HL-60/S4 treated with phorbol 12-myristate 13-acetate at 8.2 ng/mL for 4 days and 3 days (cell line): ENCODE results near the gene IMPDH1.
"Not testable (repeated sequence)": the region's sequence is repeated elsewhere in the genome, so short reads cannot be mapped to it uniquely, and the experiment has no call there.

Source experiments
- in situ Hi-C: fragments of 300-500 bp; cut with MboI; formaldehyde crosslinking; loops from 2 replicates; pipeline ENCODE4 v1.15.0; 2022; ENCODE audit warnings: low sequenced_read_pairs

Gene IMPDH1

DNA sequence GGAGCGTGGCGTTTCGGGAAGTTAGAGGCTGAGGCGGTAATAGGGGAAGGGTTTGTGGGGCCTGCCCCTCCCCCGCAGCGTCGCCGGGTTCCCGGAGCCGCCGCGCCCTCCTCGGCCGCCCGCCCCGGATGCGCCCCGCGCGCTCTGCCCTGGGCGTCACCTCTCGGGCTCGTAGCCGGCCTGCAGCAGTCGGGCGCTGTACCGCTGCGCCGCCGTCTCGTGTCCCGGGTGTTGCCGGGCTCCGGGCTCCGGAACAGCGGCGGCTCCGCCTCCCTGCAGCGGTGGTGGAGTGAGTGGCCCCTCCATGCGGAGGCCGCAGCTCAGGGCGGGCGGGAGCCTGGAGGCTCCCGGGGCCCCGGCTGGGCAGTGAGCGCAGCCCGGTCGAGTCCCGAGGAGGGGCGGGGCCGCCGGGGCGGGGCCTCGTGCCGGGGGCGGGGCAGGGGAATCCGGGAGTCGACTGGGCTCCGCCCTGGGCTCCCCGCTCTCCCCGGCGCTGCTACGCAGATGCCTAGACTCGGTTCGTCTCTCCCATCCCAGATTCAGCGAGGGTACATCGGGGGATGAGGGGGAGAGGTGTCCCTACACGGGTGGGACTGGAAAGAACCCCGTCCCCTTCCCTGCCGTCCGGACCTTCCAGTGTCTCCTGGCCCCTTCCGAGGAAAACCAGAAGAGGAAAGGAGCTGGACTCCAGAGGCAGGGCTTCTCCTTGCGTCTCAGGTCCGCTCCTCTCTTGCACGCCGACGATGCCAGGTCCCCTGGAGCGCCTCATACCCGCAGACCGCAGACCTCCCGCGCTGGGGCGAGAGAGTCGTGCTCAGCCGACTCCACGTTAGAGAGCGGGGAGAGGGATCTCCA is at the start of gene IMPDH1:
TSS of gene IMPDH1 (minus strand) at position 387 of the 855 bp plus-strand sequence. CDS start at position 306, 81 bp downstream.
- in situ Hi-C loops: no loop called here

DNA sequence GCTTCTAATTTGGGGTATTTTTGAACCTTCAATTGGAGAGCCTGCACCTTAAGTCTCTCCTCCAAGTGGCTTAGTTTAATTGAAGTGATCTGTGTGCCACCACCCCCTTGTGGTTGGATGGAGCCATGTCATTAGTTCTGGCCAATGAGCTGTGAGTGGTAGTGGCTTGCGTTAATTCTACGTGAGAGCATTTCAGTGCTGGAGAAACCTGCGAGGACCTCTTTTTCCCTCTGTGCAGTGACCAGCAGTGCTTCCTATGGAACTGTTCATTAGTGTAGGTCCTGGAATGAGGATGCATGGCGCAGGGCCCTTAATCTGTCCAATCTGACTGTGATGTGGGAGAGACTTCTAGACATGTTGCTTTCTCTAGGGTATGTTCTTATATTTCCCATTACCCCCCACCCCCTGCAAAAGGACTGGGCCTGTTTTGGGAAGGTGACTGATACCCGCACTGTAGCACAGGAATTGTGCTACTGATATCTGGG is 49.7 kb upstream of the IMPDH1 start:
- in situ Hi-C loops: no loop called here

DNA sequence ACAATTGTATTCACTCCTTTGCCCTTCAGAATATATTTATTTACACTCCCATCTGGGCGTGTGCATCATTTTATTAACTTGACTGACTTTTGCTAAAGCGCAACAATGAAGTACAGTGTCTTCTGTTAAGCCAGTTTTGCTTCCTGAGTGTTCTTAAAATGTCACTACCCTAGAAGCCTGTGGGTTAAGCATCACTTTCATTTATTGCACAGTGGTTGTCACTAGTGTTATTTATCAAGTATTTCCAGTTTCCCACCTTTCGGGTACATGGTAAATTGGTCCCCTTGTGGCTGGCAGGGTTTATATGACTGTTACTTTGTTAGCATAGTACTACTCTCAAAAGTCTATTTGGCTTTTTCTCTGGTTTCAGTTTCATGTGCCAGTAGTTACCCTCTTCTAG is 49.2 kb upstream of the IMPDH1 start:
- in situ Hi-C loops: no loop called here

DNA sequence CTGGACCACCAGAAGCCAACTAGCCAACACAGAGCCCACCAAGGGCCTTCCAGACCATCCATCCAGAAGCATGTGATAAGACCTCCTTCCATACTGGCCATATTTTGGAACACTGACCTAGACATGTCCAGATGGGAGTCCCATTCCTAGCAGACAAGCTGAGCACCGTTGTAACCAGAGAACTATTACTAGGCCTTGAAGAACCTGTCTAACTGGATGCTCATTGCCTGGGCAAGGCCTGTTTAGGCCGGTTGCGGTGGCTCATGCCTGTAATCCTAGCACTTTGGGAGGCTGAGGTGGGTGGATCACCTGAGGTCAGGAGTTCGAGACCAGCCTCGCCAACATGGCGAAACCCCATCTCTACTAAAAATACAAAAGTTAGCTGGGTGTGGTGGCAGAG is 47.6 kb upstream of the IMPDH1 start:
- in situ Hi-C loops: not testable (repeated sequence)

DNA sequence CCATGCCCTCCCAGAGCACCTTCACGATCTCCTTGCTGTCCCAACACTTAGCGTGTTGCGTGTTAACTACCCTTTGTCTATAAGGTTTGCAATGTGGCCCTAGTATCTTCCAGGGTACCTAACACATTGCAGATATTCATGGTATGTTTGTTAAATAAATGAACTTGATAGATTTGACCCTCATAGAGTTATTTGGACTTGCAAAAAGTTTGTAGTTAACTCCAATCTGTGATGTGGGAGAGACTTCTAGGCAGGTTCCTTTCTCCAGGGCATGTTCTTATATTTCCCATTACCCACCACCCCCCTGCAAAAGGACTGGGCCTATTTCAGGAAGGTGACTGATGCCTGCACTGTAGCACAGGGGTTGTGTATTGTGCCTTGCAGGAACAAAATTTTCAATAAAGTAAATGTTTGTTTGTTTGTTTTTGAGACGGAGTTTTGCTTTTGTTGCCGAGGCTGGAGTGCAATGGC is 46.5 kb upstream of the IMPDH1 start:
- in situ Hi-C loops: no loop called here

DNA sequence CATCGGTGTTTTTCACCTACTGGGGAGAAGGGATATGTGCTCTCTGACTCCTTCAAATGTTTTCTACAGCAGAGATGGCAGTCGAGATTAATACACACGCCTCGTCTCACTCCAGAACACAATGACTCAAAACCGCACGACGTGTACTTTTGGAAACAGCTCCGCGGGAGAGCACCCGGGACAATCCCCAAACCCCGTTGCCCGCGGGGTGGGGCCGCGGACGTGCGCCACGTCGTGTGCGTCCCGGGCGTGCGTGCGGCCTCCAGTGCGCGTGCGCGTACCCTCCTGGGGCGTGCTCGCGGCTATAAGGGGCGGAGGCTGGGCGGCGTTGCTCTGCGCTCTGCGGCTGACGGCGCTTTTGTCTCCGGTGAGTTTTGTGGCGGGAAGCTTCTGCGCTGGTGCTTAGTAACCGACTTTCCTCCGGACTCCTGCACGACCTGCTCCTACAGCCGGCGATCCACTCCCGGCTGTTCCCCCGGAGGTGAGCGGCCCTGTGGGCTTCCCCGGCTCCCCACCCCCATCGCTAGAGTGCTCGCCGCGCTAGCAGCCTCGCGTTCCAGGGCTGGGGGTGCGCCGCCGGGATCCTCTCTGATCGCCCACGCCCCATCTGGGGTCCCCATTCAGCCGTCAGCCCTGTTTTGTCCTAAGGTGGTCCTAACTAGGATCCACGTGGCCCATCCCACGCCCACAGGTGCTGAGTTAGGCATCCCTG is 45.9 kb upstream of the IMPDH1 start, which contains the start of gene HILPDA:
TSS of gene HILPDA (plus strand) at position 336 of the 712 bp plus-strand sequence. CDS start 1,391 bp downstream, outside the sequence.
- in situ Hi-C loops: no loop called here

DNA sequence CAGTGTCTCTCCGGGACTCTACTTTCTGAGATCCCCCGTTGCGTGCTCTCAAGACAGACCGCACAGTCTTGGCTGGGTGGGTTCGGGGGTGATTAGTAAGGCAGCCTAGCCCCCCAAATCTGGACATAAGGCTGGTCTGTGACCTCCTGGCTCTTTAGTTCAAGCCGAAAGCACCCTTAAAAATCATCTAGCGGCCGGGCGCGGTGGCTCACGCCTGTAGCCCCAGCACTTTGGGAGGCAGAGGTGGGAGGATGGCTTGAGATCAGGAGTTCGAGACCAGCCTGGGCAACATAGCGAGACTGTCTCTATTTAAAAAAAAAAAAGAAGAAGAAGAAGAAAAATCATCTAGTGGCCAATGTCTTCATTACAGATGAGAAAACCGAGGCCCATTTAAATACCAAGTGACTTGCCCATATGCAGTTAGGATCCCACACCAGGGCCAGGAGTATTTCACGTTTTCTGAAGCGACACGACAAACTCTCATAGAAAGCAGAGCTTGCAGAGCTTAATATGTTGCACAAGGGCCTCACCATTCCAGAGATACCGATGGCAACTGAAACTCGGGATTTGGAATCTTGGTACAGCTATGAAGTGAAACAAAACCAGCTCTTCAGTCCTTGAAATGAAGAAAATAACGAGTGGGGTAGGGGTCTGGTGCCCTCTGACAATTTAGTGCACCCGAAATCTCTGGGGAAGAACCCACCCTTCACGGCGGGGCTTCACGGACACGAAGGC is 45.2 kb upstream of the IMPDH1 start:
- in situ Hi-C loops: no loop called here

DNA sequence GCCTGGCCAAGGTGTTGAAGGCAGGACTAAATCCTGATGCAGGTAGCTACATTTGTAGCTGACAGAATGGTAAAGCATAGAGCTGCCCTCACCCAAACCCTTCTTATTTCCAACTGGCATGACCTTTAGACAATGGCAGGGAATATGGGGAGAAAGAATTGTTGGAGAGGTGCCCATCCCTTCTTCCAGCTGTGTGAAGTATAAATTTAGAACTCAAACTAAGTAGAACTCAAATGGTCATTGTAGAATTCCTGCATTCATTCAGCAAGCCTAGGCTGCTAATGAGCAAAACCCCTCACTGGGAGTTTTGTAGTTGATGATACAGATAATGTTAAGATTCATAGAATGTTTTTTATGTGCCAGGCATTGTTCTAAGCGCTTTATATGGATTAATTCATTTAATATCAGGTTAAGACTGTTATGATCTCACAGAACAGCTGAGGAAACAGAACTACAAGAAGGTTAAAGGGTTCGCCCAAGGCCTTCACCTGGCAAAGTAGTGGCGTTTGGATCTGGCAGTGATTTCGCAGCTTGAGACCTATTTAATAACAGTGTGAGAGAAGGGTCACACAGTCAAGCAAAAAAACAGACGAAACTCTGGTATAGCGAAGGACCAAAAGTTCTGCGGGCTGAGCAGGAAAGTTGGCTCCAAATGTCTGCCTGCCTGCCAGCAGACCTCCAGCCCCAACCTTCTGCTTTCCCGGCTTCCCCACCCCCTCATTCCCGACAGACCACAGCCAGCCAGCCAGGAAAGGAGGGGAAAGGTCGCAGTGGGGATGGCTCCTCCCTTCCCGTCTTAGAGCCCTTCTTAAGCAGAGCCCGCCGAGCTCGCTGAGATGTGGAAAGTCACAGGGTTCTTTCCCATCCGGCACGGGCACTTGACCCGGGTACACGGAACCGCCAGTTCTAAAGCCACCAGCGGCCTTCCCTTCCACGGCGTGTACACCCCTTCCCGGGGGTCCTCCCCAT is 44.3 kb upstream of the IMPDH1 start:
- in situ Hi-C loops: no loop called here

DNA sequence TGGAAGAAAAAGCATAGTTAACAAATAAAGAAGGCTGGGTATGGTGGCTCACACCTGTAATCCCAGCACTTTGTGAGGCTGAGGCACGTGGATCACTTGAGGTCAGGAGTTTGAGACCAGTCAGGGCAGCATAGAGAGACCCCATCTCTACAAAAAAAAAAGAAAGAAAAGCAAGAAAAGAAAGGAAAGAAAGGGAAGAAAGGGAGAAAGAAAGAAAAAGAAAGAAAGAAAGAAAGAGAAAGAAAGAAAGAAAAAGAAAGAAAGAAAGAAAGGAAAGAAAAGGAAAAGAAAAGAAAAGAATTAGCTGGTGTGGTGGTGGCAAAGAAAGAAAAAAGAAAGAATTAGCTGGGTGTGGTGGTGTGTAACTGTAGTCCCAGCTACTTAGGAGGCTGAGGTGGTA is 42.8 kb upstream of the IMPDH1 start:
- in situ Hi-C loops: no loop called here

DNA sequence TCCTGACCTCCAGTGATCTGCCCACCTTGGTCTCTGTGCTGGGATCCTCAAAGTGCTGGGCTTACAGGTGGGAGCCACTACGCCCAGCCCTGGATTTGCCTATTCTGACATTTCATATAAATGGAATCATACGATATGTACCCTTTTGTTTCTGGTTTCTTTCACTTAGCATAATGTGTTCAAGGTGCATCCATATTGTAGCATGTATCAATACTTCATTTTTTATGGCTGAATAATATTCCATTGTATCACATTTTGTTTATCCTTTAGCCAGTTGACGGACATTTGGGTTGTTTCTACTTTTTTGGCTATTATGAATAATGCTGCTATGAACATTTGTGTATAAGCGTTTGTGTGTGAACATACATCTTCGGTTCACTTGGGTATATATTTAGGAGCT is 41.1 kb upstream of the IMPDH1 start:
- in situ Hi-C loops: no loop called here

DNA sequence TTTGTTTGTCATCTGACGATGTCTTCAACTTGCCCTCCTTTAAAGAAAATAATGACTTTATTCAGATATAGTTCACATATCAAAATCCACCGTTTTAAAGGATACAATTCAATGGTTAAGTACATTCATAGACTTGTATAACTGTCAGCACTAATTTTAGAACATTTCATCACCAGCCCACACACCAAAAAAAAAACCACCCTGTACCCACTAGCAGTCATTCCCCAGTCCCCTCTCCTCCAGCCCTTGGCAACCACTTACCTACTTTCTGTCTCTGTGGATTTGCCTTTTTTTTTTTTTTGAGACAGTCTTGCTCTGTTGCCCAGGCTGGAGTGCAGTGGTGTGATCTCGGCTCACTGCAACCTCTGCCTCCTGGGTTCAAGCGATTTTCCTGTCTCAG is 40.6 kb upstream of the IMPDH1 start:
- in situ Hi-C loops: no loop called here

DNA sequence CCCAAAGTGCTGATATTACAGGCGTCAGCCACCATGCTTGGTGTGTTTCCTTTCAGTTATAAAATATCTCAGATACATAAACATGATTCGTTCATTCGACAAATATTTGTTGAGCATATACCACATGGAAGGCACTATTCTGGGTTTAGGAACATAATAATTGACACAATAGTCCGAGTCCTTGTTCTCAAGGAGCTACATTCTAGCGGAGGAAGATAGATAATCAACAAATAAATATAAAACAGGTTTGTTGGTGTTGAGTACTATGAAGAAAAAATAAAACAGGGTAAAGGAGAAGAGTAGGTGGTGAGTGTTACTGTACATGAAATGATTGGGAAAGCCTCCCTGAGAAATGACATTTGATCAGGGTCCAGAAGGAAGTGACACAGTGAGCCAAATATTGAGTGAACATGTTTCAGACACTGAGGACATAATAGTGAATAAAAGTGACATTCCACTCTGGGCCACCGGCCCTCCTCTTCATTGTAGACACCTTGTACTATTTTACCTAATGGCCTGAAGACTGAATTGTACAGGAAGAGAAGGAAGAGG is 39.0 kb upstream of the IMPDH1 start:
- in situ Hi-C loops: no loop called here

DNA sequence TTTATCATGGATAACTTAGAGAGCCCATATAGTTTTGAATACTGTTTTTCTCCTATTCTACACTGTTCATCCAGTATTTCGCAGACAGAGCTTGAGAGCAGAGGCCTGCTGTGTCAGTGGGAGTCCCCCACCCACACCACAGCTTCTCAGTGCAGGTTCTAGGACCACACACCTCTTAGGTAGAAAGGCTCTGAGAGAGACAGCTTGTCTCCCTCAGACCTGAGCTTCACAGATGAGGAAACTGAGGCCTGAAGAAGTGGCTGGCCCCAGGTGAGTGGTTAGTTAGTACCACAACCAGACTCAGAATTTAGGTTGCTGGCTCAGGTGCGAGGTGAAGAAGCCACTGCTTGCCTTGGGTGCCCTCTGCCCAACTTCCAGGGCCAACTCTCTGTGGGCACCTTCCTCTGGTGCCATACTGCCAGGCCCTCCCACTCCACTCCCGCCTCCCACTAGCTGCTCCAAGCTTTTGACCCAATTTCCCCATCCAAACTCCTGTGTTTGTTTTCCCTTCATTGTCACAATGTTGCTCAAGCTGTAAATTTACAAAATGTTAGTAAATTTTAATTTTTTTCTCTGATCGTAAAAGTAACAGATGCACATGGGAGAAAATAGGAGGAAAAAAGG is 38.3 kb upstream of the IMPDH1 start:
- in situ Hi-C loops: no loop called here

DNA sequence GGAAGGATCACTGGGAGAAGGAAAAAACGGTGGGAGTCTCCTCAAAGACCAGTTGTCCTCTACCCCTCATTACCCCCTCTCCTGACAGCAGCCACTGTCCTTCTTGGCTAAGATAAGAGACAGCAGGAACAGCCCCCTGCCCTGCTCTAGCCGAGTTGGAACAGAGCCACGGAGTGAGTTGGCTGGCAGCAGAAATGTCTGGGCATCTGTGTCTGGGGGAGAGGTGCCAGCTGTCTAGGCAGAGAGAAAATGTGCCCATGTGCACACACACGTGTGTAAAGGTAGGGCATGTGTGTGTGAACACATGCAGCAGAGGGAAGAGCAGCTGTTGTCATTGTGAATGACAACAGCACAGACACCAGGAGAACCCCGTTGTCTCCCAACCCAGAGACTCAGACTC is 36.5 kb upstream of the IMPDH1 start:
- in situ Hi-C loops: no loop called here

DNA sequence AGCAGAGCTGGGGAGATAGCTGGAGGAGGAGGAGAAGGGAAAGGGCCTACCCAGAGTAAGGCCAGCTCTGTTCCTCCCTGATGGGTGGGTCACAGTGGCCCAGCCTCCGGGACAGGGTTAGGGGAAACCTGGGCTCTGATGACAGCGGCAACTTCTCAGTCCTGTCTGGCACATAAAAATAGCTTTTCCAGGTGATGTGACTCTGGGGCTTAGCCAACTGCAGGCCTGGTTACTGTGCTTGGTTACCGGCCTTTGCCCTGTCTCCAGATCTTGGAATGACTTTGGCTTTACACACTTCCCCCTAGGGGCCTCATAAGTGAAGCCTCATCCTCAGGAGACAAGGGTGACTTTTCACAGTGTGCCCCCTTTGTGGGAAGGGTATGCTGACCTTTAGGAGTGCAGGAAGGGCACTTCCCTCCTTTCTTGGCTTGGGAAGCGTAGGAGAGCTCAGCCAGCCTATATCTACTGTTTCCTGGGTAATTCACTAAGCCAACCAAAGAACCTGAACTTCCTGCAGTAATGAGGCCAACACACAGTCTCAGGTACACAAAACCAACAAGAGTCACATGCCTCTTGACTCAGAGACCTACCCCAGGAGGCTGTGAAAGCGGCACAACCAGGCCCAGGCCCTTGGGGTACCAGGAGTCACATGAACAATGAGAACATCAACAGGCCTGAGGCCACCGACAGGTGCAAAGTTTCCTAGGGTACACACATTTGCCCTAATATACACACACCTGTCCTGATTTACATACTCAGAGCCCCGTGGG is 34.2 kb upstream of the IMPDH1 start:
- in situ Hi-C loops: no loop called here

DNA sequence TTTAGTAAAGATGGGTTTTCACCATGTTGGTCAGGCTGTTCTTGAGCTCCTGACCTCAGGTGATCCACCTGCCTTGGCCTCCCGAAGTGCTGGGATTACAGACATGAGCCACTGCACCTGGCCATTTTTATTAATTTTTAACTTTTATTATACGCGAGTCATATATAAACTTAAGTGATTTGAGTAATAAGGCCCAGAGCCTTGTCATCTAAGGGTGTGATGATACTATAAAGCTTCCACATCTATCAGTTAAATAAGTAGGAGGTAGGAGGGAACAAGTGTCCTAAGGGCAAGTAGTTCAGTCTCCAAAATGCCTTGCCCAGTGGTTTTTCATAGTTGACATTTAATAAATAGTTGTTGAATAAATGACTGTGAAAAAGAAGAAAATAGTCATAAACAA is 32.6 kb upstream of the IMPDH1 start:
- in situ Hi-C loops: no loop called here

DNA sequence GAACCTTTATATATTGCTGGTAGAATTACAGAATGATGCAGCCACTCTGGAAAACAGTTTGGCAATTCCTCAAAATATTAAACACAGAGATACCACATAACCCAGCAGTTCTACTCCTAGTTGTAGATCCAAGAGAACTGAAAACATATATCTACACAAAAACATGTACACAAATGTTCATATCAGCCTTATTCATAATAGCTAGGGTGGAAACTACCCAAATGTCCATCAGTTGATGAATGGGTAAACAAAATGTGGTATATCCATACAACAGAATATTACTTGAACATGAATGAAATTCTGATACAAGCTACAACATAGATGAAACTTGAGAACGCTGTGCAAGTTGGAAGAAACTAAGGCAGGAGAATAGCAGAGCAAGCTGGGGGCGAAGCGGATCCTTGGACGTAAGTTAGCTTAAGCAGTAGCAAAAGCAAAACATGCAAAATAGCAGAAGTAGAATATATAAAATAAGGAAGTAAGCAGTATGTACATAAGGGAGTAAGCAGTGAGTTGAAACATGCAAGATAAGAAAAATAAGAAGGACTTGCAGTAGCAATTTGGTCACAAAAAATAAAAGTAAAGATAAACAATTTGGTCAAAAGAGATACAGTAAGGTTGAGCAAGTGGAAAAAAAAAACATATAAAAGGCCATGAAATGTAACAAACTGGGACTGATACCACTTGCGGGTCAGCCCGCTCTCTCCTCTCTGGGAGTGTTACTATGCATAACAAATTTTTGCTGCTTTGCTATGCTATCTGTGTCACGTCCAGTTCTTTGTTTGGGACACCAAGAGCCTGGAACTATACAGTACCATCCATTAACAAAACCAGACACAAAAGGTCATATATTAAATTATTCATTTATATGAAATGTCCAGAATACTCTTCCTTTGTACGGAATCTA is 27.9 kb upstream of the IMPDH1 start:
- in situ Hi-C loops: no loop called here

DNA sequence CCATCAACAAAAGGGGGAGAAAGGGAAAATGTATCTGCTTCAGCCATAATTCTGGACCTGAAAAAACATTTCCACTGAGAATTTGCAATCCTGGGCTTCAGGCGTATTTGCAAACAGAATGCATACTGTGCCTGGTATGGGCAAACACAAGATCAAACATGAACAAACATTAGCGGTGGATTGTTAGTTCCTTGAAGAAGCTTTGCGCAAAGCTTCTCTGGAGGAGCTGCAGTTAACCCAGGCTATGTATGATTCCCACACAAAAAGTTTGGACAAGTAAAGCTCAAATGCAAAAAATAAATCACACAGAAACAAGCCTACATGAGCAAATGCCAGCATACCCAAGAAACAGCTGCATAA is 25.5 kb upstream of the IMPDH1 start:
- in situ Hi-C loops: no loop called here
